AG20443 (cell line): ENCODE measurements around the gene ADM2.

Experiments
- DNase-seq: peaks from one replicate; pipeline ENCODE4 v3.0.0; 2012; ENCODE audit warnings: low spot score, mixed read lengths

The ADM2 gene

GRCh38 chr22:50445071-50445879 is 36.1 kb upstream of the ADM2 start:
- no peak for DNase-seq

GRCh38 chr22:50445880-50446707 is 35.2 kb upstream of the ADM2 start:
- DNase-seq = no peak

GRCh38 chr22:50446708-50447575 is 34.4 kb upstream of the ADM2 start:
- DNase-seq = no peak

GRCh38 chr22:50447576-50448551 is 33.5 kb upstream of the ADM2 start:
- DNase-seq = no peak

GRCh38 chr22:50452649-50453048 is 28.7 kb upstream of the ADM2 start:
- DNase-seq = no peak

- no peak for DNase-seq
Observed at GRCh38 chr22:50454556-50455075, 26.7 kb upstream of the ADM2 start.

- DNase-seq = no peak
Observed at GRCh38 chr22:50455201-50455600, 26.1 kb upstream of the ADM2 start.

- DNase-seq = no peak
Observed at GRCh38 chr22:50456026-50456425, 25.3 kb upstream of the ADM2 start.

- DNase-seq = no peak
Observed at GRCh38 chr22:50456466-50457234, 24.7 kb upstream of the ADM2 start.

GRCh38 chr22:50459016-50459415 is 22.3 kb upstream of the ADM2 start:
- DNase-seq = no peak

GRCh38 chr22:50459496-50460140 is 21.7 kb upstream of the ADM2 start:
- DNase-seq = no peak

- DNase-seq = no peak
Observed at GRCh38 chr22:50460938-50461337, 20.4 kb upstream of the ADM2 start.

- no peak for DNase-seq
Observed at GRCh38 chr22:50461536-50461935, 19.8 kb upstream of the ADM2 start.

- no peak for DNase-seq
Observed at GRCh38 chr22:50461979-50462540, 19.3 kb upstream of the ADM2 start.

GRCh38 chr22:50463188-50463900 is 18.0 kb upstream of the ADM2 start:
- no peak for DNase-seq

- DNase-seq = no peak
Observed at GRCh38 chr22:50464451-50464850, 16.9 kb upstream of the ADM2 start.

GRCh38 chr22:50465066-50465930 is 16.0 kb upstream of the ADM2 start:
- DNase-seq = no peak

- no peak for DNase-seq
Observed at GRCh38 chr22:50467341-50467740, 14.0 kb upstream of the ADM2 start.
